DND-41 (cell line): ENCODE data around the gene TBC1D17.

Experiments used
- CTCF ChIP-seq: IDR thresholded peaks from 2 replicates; pipeline ENCODE4 v1.5.1; 2012; ENCODE audit warnings: borderline replicate concordance, low read length, moderate library complexity, mild to moderate bottlenecking; ENCODE audit not compliant: poor library complexity, severe bottlenecking; ENCODE audit errors: extremely low read depth
- EZH2 ChIP-seq: IDR thresholded peaks from 3 replicates; pipeline ENCODE4 v1.6.1; 2012; ENCODE audit warnings: borderline replicate concordance, low read depth, mild to moderate bottlenecking, moderate library complexity, low read length, inconsistent platforms; ENCODE audit not compliant: severe bottlenecking

- TF ChIP-seq CTCF, result no peak
- TF ChIP-seq EZH2, result no peak
Measured at GRCh38 chr19:49863254-49863934, 14.1 kb upstream of the TBC1D17 start.
